ENCODE data around the gene SMYD3. TPM values are rescaled to one million over a fixed set of nuclear protein-coding genes. Genes with fewer than 3 reads are reported as not detected.

SMYD3 gene
- total and polyA plus RNA-seq, 2 of the 4 experiments (the other 2 are of a cell fraction), result 26.5 to 37.6 TPM

DNA sequence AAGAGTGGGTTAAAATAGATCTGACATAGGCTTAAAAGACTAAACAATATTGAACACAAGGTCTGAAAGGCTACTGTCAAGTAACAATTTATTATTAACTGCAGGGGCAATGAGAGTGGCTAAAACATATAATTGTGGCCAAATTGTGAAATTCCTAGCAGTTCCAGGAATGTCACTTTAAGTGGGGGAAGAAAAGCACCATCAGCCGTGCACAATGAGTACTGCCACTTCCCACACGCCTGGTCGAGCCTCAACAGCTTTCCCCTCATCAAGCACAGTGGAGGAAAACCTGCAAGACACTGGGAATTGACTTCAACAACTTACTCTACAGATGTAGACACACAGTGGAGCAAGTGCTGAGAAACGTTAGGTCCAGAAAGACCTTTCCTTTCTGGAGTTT lies 42.6 kb upstream of the SMYD3 start:
- in situ Hi-C loops (cut with MboI; ENCODE audit: low sequenced_read_pairs) (no loop called here), dilution Hi-C loops (cut with HindIII; ENCODE audit: low sequenced_read_pairs, unreplicated experiment) (no loop called here), intact Hi-C loops (cut with micrococcal nuclease) (no loop called here)
- no peaks in the 10 kb centered on the region for H3K27me3 ChIP-seq (ENCODE audit: control insufficient read depth, insufficient read depth, low read length)
- no peaks in the 10 kb centered on the region for H3K4me1 ChIP-seq (ENCODE audit: control insufficient read depth, insufficient read depth, low read length)
- no peak overlapping the region for H2AK9ac ChIP-seq (replicated peaks; ENCODE audit: low read depth, low read length, poor library complexity)
- H2BK120ac ChIP-seq (ENCODE audit: low read depth, low read length), result no peak overlapping the region
- ATAC-seq (ENCODE audit: low read depth), result no peak
- no peak overlapping the region for H3K4me3 ChIP-seq (ENCODE audit: insufficient read depth, low read depth, low read length)
- H2BK5ac ChIP-seq (ENCODE audit: low read depth, low read length, poor library complexity, severe bottlenecking), result no peak overlapping the region
- H3K18ac ChIP-seq (ENCODE audit: low read depth, low read length), result no peak overlapping the region
- no peak overlapping the region for H3K4ac ChIP-seq (ENCODE audit: low read depth, low read length)
- H2BK20ac ChIP-seq (ENCODE audit: low read depth, low read length), result no peak overlapping the region
- no peak for TF ChIP-seq MXI1 (IDR thresholded peaks at IDR 0.05; ENCODE audit: borderline replicate concordance, low read depth, low read length)
- TF ChIP-seq RAD21 (IDR thresholded peaks at IDR 0.05; ENCODE audit: low read length), result no peak
- no peak for TF ChIP-seq USF2 (IDR thresholded peaks at IDR 0.05; ENCODE audit: low read depth, low read length)
- TF ChIP-seq FOS (IDR thresholded peaks at IDR 0.05; ENCODE audit: low read depth, low read length), result no peak
- TF ChIP-seq CEBPB (IDR thresholded peaks at IDR 0.05; ENCODE audit: low read depth, low read length), result no peak
- TF ChIP-seq, protein P1, sequence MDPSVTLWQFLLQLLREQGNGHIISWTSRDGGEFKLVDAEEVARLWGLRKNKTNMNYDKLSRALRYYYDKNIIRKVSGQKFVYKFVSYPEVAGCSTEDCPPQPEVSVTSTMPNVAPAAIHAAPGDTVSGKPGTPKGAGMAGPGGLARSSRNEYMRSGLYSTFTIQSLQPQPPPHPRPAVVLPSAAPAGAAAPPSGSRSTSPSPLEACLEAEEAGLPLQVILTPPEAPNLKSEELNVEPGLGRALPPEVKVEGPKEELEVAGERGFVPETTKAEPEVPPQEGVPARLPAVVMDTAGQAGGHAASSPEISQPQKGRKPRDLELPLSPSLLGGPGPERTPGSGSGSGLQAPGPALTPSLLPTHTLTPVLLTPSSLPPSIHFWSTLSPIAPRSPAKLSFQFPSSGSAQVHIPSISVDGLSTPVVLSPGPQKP (IDR thresholded peaks at IDR 0.05; ENCODE audit: borderline replicate concordance, low read depth, low read length), result no peak
- no peak for TF ChIP-seq CTCF (conservative IDR thresholded peaks at IDR 0.05; ENCODE audit: low read depth, low read length)
- no peak for TF ChIP-seq RFX5 (IDR thresholded peaks at IDR 0.05; ENCODE audit: low read depth, low read length)
- no peak for TF ChIP-seq BHLHE40 (IDR thresholded peaks at IDR 0.05; ENCODE audit: low read depth, low read length)
- TF ChIP-seq SMC3 (IDR thresholded peaks at IDR 0.05; ENCODE audit: low read depth, low read length), result no peak
- no peak for TF ChIP-seq NFE2L2 (IDR thresholded peaks at IDR 0.05; ENCODE audit: low read depth, low read length)
- no peak for TF ChIP-seq MAZ (IDR thresholded peaks at IDR 0.05; ENCODE audit: borderline replicate concordance, low read depth, low read length)
- TF ChIP-seq CHD1 (IDR thresholded peaks at IDR 0.05; ENCODE audit: low read depth, low read length), result no peak
- no peak for TF ChIP-seq MAFK (IDR thresholded peaks at IDR 0.05; ENCODE audit: low read depth, low read length)
- TF ChIP-seq POLR2A (IDR thresholded peaks at IDR 0.05; ENCODE audit: low read depth, low read length), result no peak
- H4K91ac ChIP-seq (ENCODE audit: insufficient read depth, low read depth, low read length), result no peak overlapping the region
- no peak overlapping the region for H3K27ac ChIP-seq (ENCODE audit: insufficient read depth, low read length)
- H3K4me2 ChIP-seq (ENCODE audit: low read depth, low read length), result no peak overlapping the region
- H3K79me1 ChIP-seq (ENCODE audit: low read depth in 1 of 2, low read length in 2 of 2), result peaks cover 10 to 15% of the 10 kb centered on the region in 2 experiments; a peak in 3 of 4 replicates
- H3K23ac ChIP-seq (ENCODE audit: low read depth, low read length), result no peak overlapping the region
- H2AFZ ChIP-seq (replicated peaks; ENCODE audit: low read length, poor library complexity), result no peak overlapping the region
- H3K9ac ChIP-seq (ENCODE audit: low read depth, low read length), result no peak overlapping the region
- no peaks in the 10 kb centered on the region for H3K9me1 ChIP-seq (ENCODE audit: insufficient read depth, low read length)
- H4K20me1 ChIP-seq (ENCODE audit: insufficient read depth, low read length), result 0 out of 2 replicates have a peak, but pooled peaks cover 3% of the 10 kb centered on the region
- no peak overlapping the region for H3K56ac ChIP-seq (ENCODE audit: extremely low read depth, insufficient read depth, low read length)
- CTCF ChIA-PET, result no interaction called here
- peaks cover 46% of the 10 kb centered on the region for H3K36me3 ChIP-seq (ENCODE audit: control insufficient read depth, insufficient read depth, low read length)
- no TSS peak for BruUV-seq (replicated peaks)
- H3K14ac ChIP-seq (replicated peaks; ENCODE audit: low read depth, low read length), result no peak overlapping the region
- POLR2A ChIA-PET (ENCODE audit: unreplicated experiment), result no interaction called here
- H4K5ac ChIP-seq (ENCODE audit: low read depth, low read length), result no peak overlapping the region
- no peak for DNase-seq
- no peak overlapping the region for H4K8ac ChIP-seq (ENCODE audit: low read depth in 2 of 2, low read length in 2 of 2)
- no peak overlapping the region for H2BK15ac ChIP-seq (ENCODE audit: low read depth, low read length)
- no peaks in the 10 kb centered on the region for H3K9me3 ChIP-seq (ENCODE audit: control insufficient read depth, insufficient read depth, low read length)
- no peak overlapping the region for H2AK5ac ChIP-seq (ENCODE audit: low read depth, low read length)
- WGBS, 2 experiments (ENCODE audit: extremely low coverage in 2 of 2, insufficient read length in 1 of 2), result no CpG with 5 or more reads among the region's 4 CpGs
